ENCODE data around the gene HLX.

HLX gene

GRCh38 chr1:220882061-220882891 lies 3.0 kb downstream of the HLX start:
- no peak for DNase-seq (ENCODE audit: low read depth)

GRCh38 chr1:220884109-220884980 lies 5.1 kb downstream of the HLX start:
- no peak for DNase-seq (ENCODE audit: low read depth)

GRCh38 chr1:220884981-220885918 lies 6.0 kb downstream of the HLX start:
- no peak for DNase-seq (ENCODE audit: low read depth)

- DNase-seq (ENCODE audit: low read depth), result no peak
Observed at GRCh38 chr1:220885971-220886370, 6.7 kb downstream of the HLX start.

- no peak for DNase-seq (ENCODE audit: low read depth)
Observed at GRCh38 chr1:220886470-220887201, 7.4 kb downstream of the HLX start.

- DNase-seq (ENCODE audit: low read depth), result no peak
Observed at GRCh38 chr1:220887202-220887519, 7.9 kb downstream of the HLX start.

GRCh38 chr1:220887520-220888416 lies 8.5 kb downstream of the HLX start:
- DNase-seq (ENCODE audit: low read depth), result no peak

GRCh38 chr1:220888417-220888986 lies 9.3 kb downstream of the HLX start:
- no peak for DNase-seq (ENCODE audit: low read depth)

- DNase-seq (ENCODE audit: low read depth), result no peak
Observed at GRCh38 chr1:220889333-220889732, 10.1 kb downstream of the HLX start.

- no peak for DNase-seq (ENCODE audit: low read depth)
Observed at GRCh38 chr1:220889848-220890287, 10.6 kb downstream of the HLX start.

GRCh38 chr1:220890602-220891001 lies 11.4 kb downstream of the HLX start:
- no peak for DNase-seq (ENCODE audit: low read depth)

- no peak for DNase-seq (ENCODE audit: low read depth)
Observed at GRCh38 chr1:220891224-220892085, 12.2 kb downstream of the HLX start.

GRCh38 chr1:220892086-220892376 lies 12.8 kb downstream of the HLX start:
- no peak for DNase-seq (ENCODE audit: low read depth)

GRCh38 chr1:220892997-220893700 lies 13.9 kb downstream of the HLX start:
- DNase-seq (ENCODE audit: low read depth), result no peak

- DNase-seq (ENCODE audit: low read depth), result no peak
Observed at GRCh38 chr1:220893701-220894024, 14.4 kb downstream of the HLX start.

GRCh38 chr1:220894025-220894923 lies 15.0 kb downstream of the HLX start:
- DNase-seq (ENCODE audit: low read depth), result no peak

- no peak for DNase-seq (ENCODE audit: low read depth)
Observed at GRCh38 chr1:220894924-220895256, 15.6 kb downstream of the HLX start.

GRCh38 chr1:220895412-220895946 lies 16.2 kb downstream of the HLX start:
- no peak for DNase-seq (ENCODE audit: low read depth)
